Measurements from ENCODE around the gene SEMA4G.

SEMA4G gene

GRCh38 chr10:101007915-101008822 is 38.9 kb downstream of the SEMA4G start:
- no peak for DNase-seq (ENCODE audit: low read depth)

- no peak for DNase-seq (ENCODE audit: low read depth)
These were observed 39.6 kb downstream of the SEMA4G start for GRCh38 chr10:101008823-101009423.

- DNase-seq (ENCODE audit: low read depth), result no peak
These were observed 41.0 kb downstream of the SEMA4G start for GRCh38 chr10:101010329-101010728.

- DNase-seq (ENCODE audit: low read depth), result no peak
These were observed 42.5 kb downstream of the SEMA4G start for GRCh38 chr10:101011517-101012423.

GRCh38 chr10:101012525-101013364 is 43.4 kb downstream of the SEMA4G start:
- peak; percentile 69 for DNase-seq (ENCODE audit: low read depth)

GRCh38 chr10:101013365-101013825 is 44.1 kb downstream of the SEMA4G start:
- no peak for DNase-seq (ENCODE audit: low read depth)

- DNase-seq (ENCODE audit: low read depth), result peak; percentile 69
These were observed 45.1 kb downstream of the SEMA4G start for GRCh38 chr10:101014230-101014884.

- no peak for DNase-seq (ENCODE audit: low read depth)
These were observed 45.8 kb downstream of the SEMA4G start for GRCh38 chr10:101014966-101015581.

GRCh38 chr10:101015582-101015973 is 46.3 kb downstream of the SEMA4G start:
- no peak for DNase-seq (ENCODE audit: low read depth)

- no peak for DNase-seq (ENCODE audit: low read depth)
These were observed 47.5 kb downstream of the SEMA4G start for GRCh38 chr10:101016814-101017213.

GRCh38 chr10:101018118-101018599 is 48.9 kb downstream of the SEMA4G start:
- DNase-seq (ENCODE audit: low read depth), result no peak

GRCh38 chr10:101018600-101019439 is 49.5 kb downstream of the SEMA4G start:
- peak; percentile 84 for DNase-seq (ENCODE audit: low read depth)
